Measurements from ENCODE around the gene EHBP1L1. TPM values are rescaled to one million over a fixed set of nuclear protein-coding genes. Genes with fewer than 3 reads are reported as not detected.

Gene EHBP1L1
- 30.9 and 34.2 TPM in 2 replicates for total RNA-seq (2014; rRNA removed; shearing (Covaris generic))

DNA sequence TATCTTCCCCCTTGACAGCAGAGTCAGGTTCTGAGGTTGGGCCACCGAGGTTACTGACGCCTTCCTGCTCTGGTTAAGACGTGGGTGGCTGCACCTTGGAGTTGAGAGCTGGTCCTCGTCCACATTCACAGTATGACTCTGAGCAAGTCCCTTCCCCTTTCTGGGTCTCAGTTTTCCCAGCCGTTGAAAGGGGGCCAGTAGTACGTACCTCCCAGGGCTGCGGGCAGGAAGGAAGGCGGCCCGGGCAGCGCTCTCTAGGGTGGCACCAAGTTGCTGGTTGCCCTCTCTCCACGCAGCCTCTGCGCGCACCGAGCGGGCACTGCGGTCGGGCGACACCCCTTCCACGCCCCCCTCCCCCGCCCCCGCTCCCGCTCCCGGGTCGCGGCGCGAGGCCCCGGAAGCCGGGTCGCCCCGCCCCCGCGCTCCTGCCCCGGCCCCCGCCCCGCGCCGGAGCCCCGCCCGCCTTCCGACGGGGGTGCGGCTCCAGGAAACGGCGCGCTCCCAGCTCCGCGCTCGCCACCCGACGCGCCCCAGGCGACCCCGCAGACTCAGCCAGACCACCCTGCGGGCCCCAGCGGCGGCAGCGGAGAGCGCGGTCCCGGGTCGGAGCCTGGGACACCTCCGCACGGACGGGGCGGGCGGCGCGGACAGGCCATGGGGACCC is at the start of gene EHBP1L1:
Gene EHBP1L1 (plus strand): TSS at position 486 of the 664 bp plus-strand sequence. CDS start 250 bp downstream, outside the sequence.
- peak; percentile 75 for DNase-seq (ENCODE audit: low read depth)

- no peak for DNase-seq (ENCODE audit: low read depth)
Measured at GRCh38 chr11:65526744-65527143, 49.1 kb upstream of the EHBP1L1 start.

DNA sequence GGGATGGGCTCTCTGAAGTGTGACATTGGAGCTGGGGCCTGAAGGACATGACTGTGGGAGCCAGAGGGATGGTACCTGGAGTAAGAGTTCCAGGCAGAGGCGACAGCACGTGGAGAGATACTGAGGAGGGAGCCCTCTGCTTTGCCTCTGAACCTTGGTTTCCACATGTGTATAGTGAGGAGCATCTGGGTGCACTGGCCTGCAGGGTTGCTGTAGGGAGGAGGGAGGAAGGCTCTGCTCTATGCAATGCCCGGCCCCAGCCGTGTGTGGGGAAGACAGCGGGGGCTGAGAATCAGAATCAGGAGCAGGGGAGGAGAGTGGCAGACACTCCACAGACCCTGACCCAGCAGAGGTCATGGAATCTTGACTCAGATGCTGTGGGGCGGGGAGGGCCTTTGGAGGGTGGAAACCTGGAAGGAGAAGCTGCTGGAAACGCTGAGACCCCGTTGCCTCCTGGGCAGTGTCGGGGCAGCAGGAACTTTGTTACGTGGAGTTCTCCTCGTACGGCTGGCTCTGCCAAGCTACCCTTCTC is 47.0 kb upstream of the EHBP1L1 start:
- DNase-seq (ENCODE audit: low read depth), result no peak

DNA sequence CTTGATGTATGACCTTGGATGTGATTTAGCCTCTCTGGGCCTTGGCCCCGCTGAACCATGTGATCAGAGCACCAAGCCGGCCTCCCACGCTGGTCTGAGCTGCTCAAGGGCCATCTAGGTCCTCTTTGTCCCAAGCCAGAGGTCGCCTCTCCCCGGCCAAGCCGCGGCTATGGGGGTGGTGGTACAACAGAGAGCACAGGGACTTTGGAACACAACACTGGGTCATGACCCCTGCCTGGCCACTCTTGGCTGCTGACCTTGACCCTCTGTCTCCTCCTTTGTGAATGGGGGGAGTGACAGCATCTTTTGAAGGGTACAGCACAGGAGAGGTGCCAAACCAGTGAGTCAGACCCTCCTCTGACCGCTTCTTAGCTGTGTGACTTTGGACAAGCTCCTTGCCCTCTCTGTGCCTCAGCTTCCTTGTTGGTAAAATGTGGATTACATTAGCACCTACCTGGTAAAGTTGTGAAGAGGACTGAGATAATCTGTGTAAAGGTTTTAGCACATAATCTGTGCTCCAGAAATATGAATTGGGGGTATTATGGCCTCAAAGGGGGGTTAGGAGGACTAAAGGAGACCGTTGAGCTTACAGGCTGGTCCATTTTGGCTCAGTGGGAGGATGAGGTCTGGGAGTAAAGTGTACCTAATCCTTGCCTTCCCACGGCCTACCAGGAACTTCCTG is 46.2 kb upstream of the EHBP1L1 start:
- no peak for DNase-seq (ENCODE audit: low read depth)

GRCh38 chr11:65530157-65530496 is 45.7 kb upstream of the EHBP1L1 start:
- no peak for DNase-seq (ENCODE audit: low read depth)

DNA sequence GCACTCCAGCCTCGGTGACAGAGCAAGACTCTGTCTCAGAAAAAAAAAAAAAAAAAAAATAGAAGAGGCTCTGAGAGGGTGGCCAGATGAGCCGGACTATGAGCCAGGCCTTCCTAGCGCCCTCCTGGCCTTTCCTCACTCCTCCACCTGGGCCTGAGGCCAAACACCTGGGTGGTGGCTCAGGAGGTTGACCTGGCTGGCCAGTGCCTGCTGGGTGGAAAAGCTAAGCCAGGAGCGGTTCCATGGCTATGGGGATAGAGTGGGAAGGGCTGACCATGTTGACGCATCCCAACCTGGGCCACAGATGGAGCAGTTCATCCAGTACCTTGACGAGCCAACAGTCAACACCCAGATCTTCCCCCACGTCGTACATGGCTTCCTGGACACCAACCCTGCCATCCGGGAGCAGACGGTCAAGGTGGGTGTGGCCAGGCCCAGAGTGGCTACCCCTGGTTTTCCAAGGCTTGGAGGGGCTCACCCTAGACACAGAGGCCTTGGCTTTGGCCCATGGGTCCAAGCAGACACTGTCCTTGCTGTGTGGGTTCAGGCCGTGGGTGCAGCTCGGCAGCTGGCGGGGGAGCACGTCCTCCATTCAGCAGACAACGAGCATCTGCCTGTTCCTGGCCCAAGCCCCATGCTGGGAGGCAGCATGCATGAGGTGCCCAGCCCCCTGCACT is 43.3 kb upstream of the EHBP1L1 start:
- DNase-seq (ENCODE audit: low read depth), result no peak

DNA sequence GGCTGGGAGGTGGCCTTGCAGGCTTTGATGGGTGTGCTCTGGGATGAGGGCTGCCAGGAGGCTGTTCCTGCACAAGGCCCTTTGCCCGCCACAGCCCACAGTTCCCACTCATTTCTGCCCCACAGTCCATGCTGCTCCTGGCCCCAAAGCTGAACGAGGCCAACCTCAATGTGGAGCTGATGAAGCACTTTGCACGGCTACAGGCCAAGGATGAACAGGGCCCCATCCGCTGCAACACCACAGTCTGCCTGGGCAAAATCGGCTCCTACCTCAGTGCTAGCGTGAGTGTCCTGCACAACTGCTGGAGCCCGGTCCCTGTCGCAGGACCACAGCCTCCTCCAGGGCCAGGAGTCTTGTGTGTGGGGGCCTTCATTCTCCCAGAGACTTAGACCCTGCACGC is 40.8 kb upstream of the EHBP1L1 start:
- DNase-seq (ENCODE audit: low read depth), result no peak

- DNase-seq (ENCODE audit: low read depth), result no peak
Measured at GRCh38 chr11:65536412-65537295, 39.2 kb upstream of the EHBP1L1 start.

DNA sequence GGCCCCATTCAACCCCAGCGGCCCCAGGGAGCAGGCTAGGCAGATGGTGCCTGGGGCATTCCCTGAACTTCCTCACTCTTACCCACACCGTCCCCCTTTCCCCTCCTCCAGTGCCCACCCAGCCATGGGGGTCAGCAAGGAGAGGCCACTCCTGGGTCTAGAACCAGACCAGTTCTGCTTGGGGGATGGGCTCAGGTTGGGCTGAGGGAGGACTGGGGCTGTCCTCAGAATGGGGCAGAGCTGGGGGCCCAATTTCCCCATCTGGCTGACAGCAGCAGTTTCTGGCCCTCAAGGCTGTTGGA is 38.6 kb upstream of the EHBP1L1 start:
- no peak for DNase-seq (ENCODE audit: low read depth)

- DNase-seq (ENCODE audit: low read depth), result no peak
Measured at GRCh38 chr11:65537620-65538231, 38.1 kb upstream of the EHBP1L1 start.

DNA sequence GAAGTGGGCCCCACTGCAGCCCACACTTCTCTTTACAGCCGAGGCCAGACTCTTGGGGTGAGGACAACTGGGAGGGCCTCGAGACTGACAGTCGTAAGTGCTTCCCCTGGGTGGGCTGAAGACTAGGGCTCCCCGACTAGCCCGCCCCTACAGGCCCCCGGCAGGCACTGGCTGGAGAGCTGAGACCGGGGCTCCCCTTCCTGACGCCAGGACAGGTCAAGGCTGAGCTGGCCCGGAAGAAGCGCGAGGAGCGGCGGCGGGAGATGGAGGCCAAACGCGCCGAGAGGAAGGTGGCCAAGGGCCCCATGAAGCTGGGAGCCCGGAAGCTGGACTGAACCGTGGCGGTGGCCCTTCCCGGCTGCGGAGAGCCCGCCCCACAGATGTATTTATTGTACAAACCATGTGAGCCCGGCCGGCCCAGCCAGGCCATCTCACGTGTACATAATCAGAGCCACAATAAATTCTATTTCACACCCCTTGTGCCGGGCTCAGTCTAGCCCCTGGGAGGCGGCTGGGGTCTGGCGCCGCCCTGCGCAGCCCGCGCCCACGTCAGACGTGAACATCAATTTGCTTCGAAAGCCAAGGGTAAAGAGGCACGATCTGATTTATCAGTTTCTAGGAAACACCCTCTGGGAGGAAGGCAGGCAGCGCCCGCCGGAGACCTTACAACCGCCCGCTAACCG is 37.5 kb upstream of the EHBP1L1 start:
- no peak for DNase-seq (ENCODE audit: low read depth)

GRCh38 chr11:65538915-65539743 is 36.7 kb upstream of the EHBP1L1 start:
- DNase-seq (ENCODE audit: low read depth), result no peak

DNA sequence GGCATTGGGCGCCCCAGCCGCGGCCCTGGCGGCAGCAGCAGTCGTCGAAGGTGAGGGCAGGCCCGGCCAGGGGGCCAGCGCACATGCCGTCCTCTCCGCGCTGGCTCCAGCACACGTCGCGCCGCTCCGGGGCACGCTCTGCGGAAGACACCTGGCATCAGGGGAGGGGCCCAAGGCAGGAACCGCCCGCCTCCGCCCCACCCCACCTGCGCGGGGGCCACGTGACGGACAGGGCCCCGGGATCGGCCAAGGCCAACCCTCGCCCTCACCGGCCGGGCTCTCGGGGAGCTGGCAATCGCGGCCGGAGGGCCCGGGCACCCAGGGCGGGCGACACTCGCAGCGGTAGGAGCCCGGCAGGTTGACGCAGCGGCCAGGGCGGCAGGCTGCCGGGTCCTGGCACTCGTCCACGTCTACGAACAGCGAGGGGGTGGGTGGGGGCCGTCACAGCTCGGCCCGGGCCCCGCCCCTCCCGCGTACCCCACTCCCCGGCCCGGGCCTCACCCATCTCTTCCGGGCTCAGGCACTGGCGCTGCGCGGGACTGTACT is 36.0 kb upstream of the EHBP1L1 start:
- DNase-seq (ENCODE audit: low read depth), result no peak

- DNase-seq (ENCODE audit: low read depth), result peak; percentile 93
Measured at GRCh38 chr11:65540290-65541092, 35.4 kb upstream of the EHBP1L1 start.

DNA sequence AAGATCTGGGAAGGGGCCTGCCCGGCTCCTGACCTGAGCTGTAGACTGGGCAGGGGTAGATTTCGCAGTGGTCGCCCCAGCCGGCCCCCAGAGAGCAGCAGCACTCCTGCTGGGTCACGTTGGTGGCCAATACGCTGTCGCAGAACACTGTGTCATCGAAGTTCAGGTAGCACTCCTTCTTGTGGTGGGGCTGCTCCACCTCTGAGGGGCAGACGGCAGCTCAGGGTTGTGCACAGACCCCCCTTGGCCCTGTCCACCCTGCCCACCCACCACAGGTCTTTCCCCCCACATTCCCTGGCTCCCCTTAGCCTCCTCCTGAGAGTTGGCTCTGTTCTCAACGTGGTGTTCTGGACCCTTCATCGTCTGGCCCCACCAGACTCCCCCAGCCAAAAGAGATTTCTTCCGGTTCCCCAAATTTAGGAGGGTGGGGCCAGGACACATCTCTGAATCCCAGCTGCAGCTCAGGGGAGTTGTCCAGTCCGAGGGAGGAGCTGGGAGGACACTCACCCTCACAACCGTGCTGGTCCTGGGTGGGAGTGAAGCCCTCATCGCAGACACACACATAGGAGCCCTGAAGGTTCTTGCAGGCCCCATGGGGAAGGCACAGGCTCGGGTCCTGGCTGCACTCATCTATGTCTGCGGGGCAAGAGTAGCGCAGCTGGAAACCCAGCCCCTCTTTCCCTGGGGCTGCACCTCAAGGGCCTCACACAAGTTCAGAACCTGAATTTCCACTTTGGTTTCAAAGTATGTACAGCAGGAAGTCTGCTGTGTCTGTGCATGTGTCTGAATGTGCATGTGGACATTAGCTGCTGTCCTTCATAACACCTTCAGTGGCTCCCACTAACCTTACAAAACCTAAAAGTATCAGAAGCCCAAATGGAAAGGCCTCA is 34.5 kb upstream of the EHBP1L1 start:
- DNase-seq (ENCODE audit: low read depth), result no peak

GRCh38 chr11:65542738-65543390 is 33.0 kb upstream of the EHBP1L1 start:
- no peak for DNase-seq (ENCODE audit: low read depth)

GRCh38 chr11:65545853-65546216 is 30.0 kb upstream of the EHBP1L1 start:
- no peak for DNase-seq (ENCODE audit: low read depth)

Measured in Daoy (cell line).